ENCODE measurements around the gene SLC66A3.
A peak's percentile ranks its signal among the peaks of the same experiment; 100 is the strongest.

Gene SLC66A3

GRCh38 chr2:11155381-11156035, at the start of gene SLC66A3:
Gene SLC66A3, plus strand, starts transcription at chr2:11155467. Its CDS starts 80 bp downstream, at chr2:11155547.
- H3K27ac ChIP-seq, result peak within 1 kb of the TSS; percentile 69
- TF ChIP-seq CTCF (conservative IDR thresholded peaks at IDR 0.05), result no peak; the same call in 1 of the 2 replicates

- no peak overlapping the region for H3K27ac ChIP-seq
- TF ChIP-seq CTCF (conservative IDR thresholded peaks at IDR 0.05), result no peak
These were observed 46.3 kb upstream of the SLC66A3 start for GRCh38 chr2:11109002-11109401.

- TF ChIP-seq CTCF (conservative IDR thresholded peaks at IDR 0.05), result no peak
- no peak overlapping the region for H3K27ac ChIP-seq
These were observed 42.3 kb upstream of the SLC66A3 start for GRCh38 chr2:11112870-11113428.

GRCh38 chr2:11117776-11118175, 37.5 kb upstream of the SLC66A3 start:
- no peak for TF ChIP-seq CTCF (conservative IDR thresholded peaks at IDR 0.05)
- no peak overlapping the region for H3K27ac ChIP-seq

GRCh38 chr2:11118761-11119160, 36.5 kb upstream of the SLC66A3 start:
- TF ChIP-seq CTCF (conservative IDR thresholded peaks at IDR 0.05), result no peak
- no peak overlapping the region for H3K27ac ChIP-seq

- no peak overlapping the region for H3K27ac ChIP-seq
- TF ChIP-seq CTCF (conservative IDR thresholded peaks at IDR 0.05), result no peak
These were observed 34.0 kb upstream of the SLC66A3 start for GRCh38 chr2:11121099-11121822.

- TF ChIP-seq CTCF (conservative IDR thresholded peaks at IDR 0.05), result no peak
- H3K27ac ChIP-seq, result no peak overlapping the region
These were observed 33.5 kb upstream of the SLC66A3 start for GRCh38 chr2:11121823-11122155.
